SH-SY5Y (cell line): Measurements from ENCODE around the gene CDH4.

ENCODE experiments used
- GATA2 ChIP-seq: IDR thresholded peaks from 2 replicates; pipeline ENCODE4 v1.6.1; 2011; ENCODE audit warnings: mild to moderate bottlenecking, low read depth, low read length
- GATA3 ChIP-seq: IDR thresholded peaks from 2 replicates; pipeline ENCODE4 v1.6.1; 2011; ENCODE audit warnings: low read depth, mild to moderate bottlenecking, low read length, moderate library complexity

CDH4 gene

DNA sequence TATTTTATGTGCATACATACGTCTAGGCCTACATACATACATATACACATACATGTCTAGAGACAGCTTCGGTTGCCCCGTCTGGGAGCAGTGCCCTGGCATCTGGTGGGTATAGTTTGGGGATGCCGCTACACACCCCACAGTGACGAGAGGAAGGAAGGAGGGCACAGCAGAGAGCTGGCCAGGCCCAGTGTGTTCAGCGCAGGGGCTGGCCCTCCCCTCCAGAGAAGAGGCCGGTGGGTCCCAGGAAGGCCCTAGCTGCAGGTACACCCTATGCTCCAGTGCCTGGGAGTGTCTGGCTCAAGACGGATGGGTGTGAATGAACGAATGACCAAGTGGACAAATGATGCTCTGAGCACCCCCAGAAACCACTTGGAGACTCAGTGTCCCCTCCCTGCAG is 284.6 kb downstream of the CDH4 start:
- TF ChIP-seq GATA3 = no peak

DNA sequence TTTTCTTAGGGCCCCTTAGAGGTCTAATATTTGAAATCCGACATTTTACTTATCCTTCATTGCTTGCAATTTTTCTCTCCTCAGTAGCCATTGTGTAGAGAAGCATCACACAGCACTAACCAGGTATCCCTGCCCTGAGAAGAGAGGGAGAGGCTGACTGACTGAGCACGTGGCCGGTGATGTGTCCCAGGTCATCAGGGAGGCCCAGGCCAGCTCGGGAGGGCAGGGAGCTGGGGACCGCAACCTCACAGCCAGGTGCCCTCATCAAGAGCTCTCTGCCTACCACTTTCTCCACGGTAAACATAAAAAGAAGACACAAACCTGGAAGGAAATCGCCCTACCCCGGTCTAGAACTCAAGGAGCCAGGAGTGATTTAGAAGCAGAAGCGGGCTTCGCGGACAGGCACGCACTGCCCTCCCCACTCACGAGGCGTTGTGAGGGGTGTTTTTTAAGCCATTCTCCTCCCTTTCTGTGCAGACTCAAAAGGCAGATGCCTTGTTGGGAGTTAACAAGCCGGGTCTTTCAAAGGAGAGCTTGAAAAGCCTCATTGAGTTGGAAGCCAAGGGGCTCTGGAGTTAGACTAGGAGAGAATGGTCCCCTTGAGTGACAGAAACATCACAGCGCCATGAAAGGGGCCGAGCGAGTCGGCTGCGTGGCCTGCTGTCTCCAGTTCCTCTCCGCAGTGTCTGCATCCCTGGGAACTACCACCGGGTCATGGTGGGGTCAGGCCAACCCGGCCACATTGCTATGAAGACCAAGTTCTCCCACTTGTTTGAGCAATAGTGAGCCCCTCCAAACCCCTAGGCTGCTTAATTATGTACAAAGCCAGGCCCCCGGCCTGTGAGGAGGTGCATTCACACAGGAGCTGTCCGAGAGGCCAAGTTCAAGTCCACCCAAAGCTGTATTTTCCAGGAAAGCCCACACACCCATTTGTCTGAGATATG is 285.4 kb downstream of the CDH4 start:
- TF ChIP-seq GATA3 (no peak), GATA2 (no peak)

DNA sequence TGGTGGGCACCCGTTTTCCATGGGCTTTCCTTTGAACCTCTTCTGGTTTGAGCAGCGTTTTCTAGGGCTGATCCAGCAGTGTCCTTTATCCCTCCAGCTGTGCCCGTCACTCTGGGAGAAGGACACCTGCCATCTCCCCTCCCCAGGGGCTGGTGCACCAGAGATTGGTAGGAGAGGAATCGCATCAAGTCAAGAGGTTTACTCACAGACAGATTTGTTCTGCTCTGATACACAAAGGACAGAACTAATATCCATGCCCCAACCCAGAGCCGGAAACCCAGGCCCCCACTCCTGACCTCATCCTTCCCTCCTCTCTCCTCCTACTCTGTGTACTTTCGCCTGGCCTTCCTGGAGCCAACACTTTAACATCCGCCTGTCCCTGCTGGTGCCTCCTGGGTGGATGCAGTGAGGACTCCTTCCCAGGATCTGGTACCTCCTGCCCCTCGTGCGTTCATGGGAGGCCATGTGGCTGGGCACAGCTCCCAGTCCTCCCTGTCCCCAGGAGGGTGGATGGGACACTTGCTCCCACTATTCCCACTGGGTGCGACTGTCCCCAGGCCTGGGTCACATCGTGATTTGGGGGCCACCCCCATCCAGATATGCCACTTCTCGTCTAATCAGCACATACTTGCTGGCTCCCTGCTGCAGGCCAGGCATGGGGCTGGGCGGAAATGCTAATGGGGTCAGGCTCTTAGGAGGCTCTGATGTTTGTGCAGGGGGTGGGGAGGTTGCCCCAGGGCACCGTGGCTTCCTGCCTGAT is 286.3 kb downstream of the CDH4 start:
- no peak for TF ChIP-seq GATA2
- no peak for TF ChIP-seq GATA3

DNA sequence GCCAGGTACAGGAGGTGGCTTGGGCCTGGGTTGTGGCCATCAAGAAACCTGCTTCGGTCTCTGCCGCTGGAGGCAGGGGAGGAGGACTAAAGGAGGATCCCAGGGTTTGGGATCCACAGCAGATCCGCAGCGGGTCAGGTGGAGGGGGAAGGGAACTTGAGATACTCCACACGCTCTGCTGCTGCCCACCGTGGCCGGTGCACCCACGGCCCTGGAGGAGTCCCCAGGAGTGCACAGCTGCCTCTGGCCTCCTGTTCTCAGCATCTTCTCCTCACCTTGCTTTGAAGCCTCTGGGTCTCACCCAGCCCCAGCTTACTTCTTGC is 286.8 kb downstream of the CDH4 start:
- TF ChIP-seq GATA2 (no peak), GATA3 (no peak)

DNA sequence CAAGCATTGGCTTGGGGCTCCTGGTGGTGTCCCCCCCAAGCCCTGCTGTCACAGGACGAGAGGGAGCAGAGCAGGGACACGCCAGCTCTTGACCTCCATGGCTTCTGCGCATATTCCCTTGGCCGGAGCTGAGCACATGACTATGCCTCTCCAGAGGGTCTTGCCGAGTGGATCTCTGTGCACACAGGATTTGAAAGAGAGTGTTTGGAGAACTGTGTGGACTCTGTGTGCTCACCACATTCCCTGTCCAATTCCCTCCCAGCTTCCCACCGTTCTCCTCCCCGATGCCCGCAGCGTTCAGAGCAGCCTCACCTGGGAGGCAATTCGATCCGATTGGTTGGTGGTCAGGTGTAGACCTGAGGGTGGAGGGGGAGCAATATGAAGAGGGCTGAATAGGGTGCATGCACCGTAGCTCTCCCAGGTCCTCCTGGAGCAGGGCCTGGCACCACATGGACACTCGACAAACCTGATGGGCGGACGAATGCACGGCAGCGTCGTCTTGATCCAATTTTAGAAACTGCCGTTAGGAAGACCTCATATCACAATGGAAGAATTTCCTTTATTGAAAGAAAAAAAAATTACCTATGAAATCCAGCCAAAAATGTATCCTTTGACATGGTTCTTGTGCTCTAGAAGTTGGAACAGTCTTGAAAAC is 287.8 kb downstream of the CDH4 start:
- TF ChIP-seq GATA3 = no peak
- no peak for TF ChIP-seq GATA2

DNA sequence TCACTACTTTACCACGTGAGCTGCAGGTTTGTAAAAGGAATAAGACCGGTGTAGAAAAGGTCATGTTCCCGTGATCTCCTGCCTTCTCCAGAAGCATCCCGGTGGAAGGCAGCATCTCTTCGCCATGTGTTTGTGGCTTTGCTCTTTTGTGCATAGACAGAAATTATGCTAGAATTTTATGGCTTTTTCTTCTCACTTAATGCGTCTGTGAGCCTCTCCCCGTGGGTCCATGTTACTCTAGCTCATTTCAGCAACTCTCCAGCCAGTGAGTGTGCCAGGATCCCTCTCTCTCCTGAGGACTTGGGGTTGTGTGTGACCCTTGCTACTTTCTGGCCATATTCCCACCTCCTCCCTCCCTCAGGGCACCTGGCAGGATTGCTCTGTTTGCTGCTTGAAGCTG is 289.5 kb downstream of the CDH4 start:
- TF ChIP-seq GATA3 = no peak

DNA sequence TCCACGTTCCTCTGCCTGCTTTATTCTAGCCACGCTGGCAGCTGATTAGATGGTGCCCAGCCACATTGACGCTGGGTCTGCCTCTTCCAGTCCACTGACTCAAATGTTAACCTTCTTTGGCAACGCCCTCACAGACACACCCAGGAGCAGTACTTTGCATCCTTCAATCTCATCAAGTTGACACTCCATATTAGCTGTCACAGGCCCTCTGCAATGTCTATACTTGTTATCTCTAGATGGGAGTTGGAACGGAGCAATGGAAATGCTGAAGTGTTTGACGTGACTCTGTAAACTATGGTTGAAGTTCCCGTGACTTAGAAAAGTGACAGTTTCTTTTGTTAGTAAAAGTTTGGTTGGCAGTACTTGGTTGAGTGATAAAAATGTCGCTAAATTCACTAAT is 291.0 kb downstream of the CDH4 start:
- TF ChIP-seq GATA2 = no peak
- no peak for TF ChIP-seq GATA3

DNA sequence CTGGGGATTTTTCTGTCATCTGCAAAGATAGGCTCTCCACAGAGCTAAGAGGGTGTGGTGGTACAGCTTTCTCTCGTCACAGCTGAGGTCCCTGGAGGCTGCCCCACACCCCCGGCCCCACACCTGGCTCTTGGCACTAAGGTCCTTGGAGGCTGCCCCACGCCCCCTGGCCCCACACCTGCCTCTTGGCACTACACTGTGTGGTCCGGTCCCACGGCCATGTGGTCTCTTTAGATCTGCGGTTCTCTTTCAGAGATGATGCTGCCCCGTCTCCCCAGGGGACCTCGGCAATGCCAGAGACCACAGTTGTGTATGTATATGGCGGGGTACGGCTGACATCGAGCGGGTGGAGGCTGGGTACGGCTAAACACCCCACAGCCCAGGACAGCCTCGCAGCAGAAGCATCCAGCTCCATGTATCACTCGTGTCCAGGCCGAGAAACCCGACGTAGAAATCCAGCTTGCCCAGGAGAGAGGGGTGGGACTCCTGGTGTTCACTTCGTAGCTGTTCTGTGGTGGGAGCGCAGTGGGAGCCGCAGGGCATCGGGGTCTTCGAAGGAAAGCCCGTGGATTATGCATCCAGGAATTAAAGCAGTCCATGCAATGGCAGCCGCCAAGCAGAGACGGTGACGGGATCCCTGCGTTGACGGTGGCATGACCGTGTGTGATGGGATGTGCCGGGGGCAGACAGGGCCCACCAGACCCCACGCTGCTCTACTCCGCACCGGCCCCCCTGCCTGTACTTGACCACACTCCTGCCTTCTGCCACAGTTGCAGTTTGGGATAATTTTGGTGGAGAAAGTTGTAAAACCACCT is 292.1 kb downstream of the CDH4 start:
- TF ChIP-seq GATA3 (no peak), GATA2 (no peak)

DNA sequence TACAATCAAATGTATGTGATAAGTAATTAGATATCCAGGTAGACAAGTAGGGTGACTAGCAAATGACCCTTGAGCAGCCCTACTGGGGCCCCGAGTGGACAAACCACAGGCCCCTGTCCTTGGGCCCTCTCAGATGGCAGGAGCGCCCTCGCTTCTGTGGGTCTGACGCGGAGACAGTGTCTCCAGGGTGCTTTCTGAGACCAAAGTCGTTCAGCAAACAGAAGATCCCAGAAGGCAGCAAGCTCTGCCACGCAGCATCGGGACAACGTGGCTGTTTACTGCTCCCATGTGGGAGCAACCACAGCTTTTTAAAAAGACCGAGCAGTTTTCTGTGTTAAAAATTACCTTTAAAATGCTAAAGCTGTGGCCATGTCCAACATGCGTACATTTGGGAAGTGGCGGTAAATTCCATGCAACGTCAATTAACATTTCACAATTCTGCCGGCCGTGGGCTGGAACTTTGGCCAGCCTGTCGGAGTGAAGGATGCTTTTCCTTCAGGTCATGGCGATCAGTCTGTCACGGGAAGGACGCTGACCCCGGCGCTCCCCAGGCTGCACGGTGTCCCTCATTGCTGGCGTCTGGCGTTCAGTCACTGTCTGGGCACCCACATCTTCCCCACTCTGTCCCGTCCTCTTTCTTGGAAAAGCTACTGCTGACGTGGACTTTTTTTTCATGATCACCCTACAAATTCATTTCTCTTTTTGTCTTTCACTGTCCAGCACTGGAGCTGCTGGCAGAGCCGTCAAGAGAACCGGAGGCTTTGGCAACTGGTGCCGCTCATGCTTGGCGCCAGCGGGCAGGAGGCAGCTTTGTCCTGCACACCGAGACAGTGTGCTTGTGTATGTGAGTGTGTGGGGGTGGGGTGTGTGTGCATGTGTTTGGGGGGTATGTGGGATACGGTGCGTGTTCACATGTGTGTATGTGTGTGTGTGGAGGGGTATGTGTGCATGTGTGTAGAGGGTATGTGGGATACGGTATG is 293.1 kb downstream of the CDH4 start:
- TF ChIP-seq GATA2 (no peak), GATA3 (no peak)

DNA sequence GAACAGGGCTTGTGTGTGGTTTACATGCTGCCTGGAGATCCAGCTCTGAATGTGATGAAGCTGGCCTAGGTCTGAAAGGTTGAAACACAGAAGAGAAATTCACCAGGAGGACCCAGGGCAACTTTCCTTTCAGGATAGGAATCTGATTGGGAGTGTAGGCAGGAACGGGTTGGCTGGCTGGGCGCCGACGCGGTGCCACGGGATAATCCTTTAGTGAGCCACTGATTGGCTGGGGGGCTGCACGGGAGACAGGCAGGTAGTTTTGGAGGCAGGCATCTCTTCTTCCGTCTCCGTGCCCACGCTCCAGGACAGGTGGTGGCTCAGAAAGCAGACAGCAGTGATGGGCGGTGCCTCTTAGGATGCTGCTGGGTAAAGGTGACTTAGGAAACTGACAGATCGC is 294.6 kb downstream of the CDH4 start:
- no peak for TF ChIP-seq GATA2
- no peak for TF ChIP-seq GATA3

DNA sequence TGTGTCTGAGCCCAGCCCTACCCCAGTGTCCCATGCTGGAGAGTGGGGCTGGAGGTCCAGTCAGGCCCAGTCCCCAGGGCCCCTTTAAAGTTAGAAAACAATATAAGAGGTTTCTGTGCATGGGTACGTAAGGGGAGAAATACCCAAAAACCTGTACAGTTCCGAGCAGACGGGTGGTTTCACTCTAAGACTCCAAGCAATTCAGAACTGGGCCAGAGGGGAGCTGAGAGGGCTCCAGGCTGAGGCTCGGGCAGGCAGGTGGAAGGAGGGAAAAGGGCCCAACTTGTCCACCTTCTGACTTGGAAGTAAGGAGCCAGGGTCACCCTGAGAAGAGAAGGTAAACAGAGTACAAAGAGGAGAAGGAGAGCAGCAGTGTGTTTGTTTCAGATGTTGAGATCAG is 296.0 kb downstream of the CDH4 start:
- TF ChIP-seq GATA2 (no peak), GATA3 (no peak)

DNA sequence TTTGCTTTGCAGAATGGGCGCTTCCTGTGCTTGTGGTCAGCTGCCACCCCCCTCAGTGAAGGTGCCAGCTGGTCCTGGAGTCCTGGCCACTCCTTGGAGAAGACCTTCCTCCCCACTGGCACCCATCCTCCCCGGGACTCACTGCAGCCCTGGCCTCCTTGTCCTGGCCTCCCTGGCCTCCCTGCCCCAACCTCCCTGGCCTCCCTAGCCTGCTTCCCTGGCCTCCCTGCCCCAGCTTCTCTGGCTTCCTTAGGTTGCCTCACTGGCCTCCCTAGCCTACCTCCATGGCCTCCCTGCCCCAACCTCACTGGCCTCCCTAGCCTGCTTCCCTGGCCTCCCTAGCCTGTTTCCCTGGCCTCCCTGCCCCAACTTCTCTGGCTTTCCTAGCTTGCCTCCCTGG is 297.8 kb downstream of the CDH4 start:
- TF ChIP-seq GATA3 = no peak

DNA sequence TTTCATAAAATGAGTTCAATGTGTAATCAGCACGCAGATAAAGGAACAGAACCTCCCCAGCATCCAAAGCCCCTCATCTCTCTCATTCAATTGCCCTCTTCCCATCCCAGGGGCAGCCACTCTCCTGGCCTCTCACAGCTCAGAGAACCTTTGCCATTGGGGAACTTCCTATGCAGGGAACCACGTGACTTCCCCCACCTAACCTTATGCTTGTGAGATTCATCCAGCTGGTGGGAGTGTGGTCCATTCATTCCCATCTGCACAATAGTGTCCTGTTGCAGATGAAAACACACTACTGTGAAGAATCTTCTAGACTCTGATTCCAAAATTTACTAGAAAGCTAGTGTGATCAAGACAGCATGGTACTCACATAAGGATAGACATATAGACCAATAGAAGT is 299.3 kb downstream of the CDH4 start:
- no peak for TF ChIP-seq GATA2
- TF ChIP-seq GATA3 = no peak
